Measurements from ENCODE around the gene ZDHHC3. TPM values are rescaled to one million over a fixed set of nuclear protein-coding genes. Genes with fewer than 3 reads are reported as not detected.

ZDHHC3 gene
- total RNA-seq, 1 experiment from 2014 or later: 58.0 TPM

DNA sequence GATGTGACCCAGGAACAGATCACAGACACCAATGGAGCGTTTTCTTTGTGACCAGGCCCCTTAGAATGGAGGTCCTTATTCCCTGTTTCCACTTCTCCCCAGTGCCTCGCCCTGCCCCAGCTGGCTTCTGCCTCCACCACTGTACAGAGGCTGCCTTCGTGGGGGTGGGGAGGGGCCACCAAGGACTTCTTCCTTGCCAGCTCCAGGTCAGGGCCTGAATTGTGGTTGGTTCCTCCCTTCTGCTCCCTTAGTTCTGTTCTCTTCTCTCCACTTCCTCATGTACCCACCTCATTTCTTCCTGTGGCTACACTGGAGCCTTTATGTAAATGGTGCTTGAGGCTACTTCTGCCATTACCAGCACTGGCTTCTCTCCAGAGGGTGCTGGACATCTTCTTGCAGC is 85.1 kb downstream of the ZDHHC3 start (continued):
- TF ChIP-seq ZNF671 (CRISPR knock-in tag; IDR thresholded peaks at IDR 0.05) (no peak), ZNF423 (CRISPR knock-in tag; IDR thresholded peaks at IDR 0.05) (no peak), ZNF317 (CRISPR knock-in tag; IDR thresholded peaks at IDR 0.05; ENCODE audit: borderline replicate concordance, low read depth) (no peak), SP1 (CRISPR knock-in tag; conservative IDR thresholded peaks at IDR 0.05) (no peak), ESRRA (CRISPR knock-in tag; IDR thresholded peaks at IDR 0.05; ENCODE audit: borderline replicate concordance) (no peak), MAX (CRISPR knock-in tag; IDR thresholded peaks at IDR 0.05) (no peak)
- TF ChIP-seq, protein P1, sequence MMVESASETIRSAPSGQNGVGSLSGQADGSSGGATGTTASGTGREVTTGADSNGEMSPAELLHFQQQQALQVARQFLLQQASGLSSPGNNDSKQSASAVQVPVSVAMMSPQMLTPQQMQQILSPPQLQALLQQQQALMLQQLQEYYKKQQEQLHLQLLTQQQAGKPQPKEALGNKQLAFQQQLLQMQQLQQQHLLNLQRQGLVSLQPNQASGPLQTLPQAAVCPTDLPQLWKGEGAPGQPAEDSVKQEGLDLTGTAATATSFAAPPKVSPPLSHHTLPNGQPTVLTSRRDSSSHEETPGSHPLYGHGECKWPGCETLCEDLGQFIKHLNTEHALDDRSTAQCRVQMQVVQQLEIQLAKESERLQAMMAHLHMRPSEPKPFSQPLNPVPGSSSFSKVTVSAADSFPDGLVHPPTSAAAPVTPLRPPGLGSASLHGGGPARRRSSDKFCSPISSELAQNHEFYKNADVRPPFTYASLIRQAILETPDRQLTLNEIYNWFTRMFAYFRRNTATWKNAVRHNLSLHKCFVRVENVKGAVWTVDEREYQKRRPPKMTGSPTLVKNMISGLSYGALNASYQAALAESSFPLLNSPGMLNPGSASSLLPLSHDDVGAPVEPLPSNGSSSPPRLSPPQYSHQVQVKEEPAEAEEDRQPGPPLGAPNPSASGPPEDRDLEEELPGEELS (CRISPR knock-in tag; IDR thresholded peaks at IDR 0.05): no peak
- TF ChIP-seq, protein P2, sequence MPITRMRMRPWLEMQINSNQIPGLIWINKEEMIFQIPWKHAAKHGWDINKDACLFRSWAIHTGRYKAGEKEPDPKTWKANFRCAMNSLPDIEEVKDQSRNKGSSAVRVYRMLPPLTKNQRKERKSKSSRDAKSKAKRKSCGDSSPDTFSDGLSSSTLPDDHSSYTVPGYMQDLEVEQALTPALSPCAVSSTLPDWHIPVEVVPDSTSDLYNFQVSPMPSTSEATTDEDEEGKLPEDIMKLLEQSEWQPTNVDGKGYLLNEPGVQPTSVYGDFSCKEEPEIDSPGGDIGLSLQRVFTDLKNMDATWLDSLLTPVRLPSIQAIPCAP (CRISPR knock-in tag; IDR thresholded peaks at IDR 0.05): no peak

DNA sequence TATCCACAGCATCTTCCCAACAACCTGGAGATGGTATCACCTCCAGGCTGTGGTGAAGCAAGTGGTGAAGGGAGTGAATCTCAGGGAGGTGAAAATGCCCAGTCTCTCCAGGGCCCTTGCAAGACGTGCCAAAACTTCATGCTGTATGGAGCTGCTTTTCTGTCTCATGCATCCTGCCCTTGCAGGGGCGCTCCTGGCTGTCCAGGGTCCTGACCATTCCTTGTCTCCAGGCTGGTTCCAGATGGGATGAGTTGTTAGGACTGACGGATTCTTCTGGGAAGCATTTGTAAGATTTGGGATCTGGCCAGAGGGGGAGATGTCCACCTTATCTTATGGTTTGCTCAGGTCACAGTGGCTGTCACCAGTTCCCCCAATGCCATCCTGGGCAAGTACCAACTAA is 85.7 kb downstream of the ZDHHC3 start:
- Mint-ChIP-seq H3K27ac (no peak overlapping the region), H3K36me3 (no peaks in the 10 kb centered on the region), H3K4me1 (peaks cover 34% of the 10 kb centered on the region), H3K4me3 (no peak overlapping the region), H3K9me3 (peaks cover 11% of the 10 kb centered on the region), H3K27me3 (ENCODE audit: low read depth) (no peaks in the 10 kb centered on the region; the same call in 1 of the 2 replicates)
- DNase-seq (ENCODE audit: low spot score) (peak; percentile 30), ATAC-seq (peak; percentile 57)
- CTCF ChIA-PET: interaction anchor here (0.7 kb wide), 1 partner anchor 25 kb away, joined by 3 read pairs; no protein-coding TSS in a partner anchor
- POLR2A ChIA-PET: no interaction called here
- TF ChIP-seq RELA (CRISPR knock-in tag; IDR thresholded peaks at IDR 0.05; ENCODE audit: borderline replicate concordance) (no peak), CREB1 (CRISPR knock-in tag; IDR thresholded peaks at IDR 0.05) (no peak), GTF2I (CRISPR knock-in tag; conservative IDR thresholded peaks at IDR 0.05) (no peak), JAZF1 (CRISPR knock-in tag; IDR thresholded peaks at IDR 0.05) (no peak), FOXP1 (CRISPR knock-in tag; IDR thresholded peaks at IDR 0.05; ENCODE audit: borderline replicate concordance) (no peak), ZNF425 (CRISPR knock-in tag; conservative IDR thresholded peaks at IDR 0.05) (no peak), ZNF263 (CRISPR knock-in tag; IDR thresholded peaks at IDR 0.05; ENCODE audit: low read depth) (no peak), E2F1 (CRISPR knock-in tag; IDR thresholded peaks at IDR 0.05) (no peak), CREM (CRISPR knock-in tag; IDR thresholded peaks at IDR 0.05) (no peak), SMAD3 (CRISPR knock-in tag; IDR thresholded peaks at IDR 0.05; ENCODE audit: borderline replicate concordance) (no peak), CDX4 (CRISPR knock-in tag; IDR thresholded peaks at IDR 0.05; ENCODE audit: borderline replicate concordance) (no peak), STAT6 (CRISPR knock-in tag; conservative IDR thresholded peaks at IDR 0.05; ENCODE audit: low read depth) (no peak), ELF4 (CRISPR knock-in tag; IDR thresholded peaks at IDR 0.05; ENCODE audit: low read depth) (no peak)
- TF ChIP-seq, protein P3, sequence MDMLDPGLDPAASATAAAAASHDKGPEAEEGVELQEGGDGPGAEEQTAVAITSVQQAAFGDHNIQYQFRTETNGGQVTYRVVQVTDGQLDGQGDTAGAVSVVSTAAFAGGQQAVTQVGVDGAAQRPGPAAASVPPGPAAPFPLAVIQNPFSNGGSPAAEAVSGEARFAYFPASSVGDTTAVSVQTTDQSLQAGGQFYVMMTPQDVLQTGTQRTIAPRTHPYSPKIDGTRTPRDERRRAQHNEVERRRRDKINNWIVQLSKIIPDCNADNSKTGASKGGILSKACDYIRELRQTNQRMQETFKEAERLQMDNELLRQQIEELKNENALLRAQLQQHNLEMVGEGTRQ (CRISPR knock-in tag; IDR thresholded peaks at IDR 0.05): no peak
- TF ChIP-seq, protein P4, sequence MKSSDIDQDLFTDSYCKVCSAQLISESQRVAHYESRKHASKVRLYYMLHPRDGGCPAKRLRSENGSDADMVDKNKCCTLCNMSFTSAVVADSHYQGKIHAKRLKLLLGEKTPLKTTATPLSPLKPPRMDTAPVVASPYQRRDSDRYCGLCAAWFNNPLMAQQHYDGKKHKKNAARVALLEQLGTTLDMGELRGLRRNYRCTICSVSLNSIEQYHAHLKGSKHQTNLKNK (CRISPR knock-in tag; IDR thresholded peaks at IDR 0.05): no peak
- TF ChIP-seq, protein P5, sequence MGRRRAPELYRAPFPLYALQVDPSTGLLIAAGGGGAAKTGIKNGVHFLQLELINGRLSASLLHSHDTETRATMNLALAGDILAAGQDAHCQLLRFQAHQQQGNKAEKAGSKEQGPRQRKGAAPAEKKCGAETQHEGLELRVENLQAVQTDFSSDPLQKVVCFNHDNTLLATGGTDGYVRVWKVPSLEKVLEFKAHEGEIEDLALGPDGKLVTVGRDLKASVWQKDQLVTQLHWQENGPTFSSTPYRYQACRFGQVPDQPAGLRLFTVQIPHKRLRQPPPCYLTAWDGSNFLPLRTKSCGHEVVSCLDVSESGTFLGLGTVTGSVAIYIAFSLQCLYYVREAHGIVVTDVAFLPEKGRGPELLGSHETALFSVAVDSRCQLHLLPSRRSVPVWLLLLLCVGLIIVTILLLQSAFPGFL (CRISPR knock-in tag; IDR thresholded peaks at IDR 0.05; ENCODE audit: borderline replicate concordance): no peak
